Measurements from ENCODE around the gene THRB.

The THRB gene

GRCh38 chr3:24494618-24495325 lies at the start of gene THRB:
THRB (minus strand) TSS chr3:24494850.
- no peak for DNase-seq (ENCODE audit: low read depth)

GRCh38 chr3:24541935-24542334 lies 47.3 kb upstream of the THRB start:
- no peak for DNase-seq (ENCODE audit: low read depth)

GRCh38 chr3:24540821-24541220 lies 46.2 kb upstream of the THRB start:
- no peak for DNase-seq (ENCODE audit: low read depth)

- DNase-seq (ENCODE audit: low read depth): no peak
These were observed 45.0 kb upstream of the THRB start for GRCh38 chr3:24539699-24540098.

GRCh38 chr3:24538891-24539290 lies 44.2 kb upstream of the THRB start:
- DNase-seq (ENCODE audit: low read depth): no peak

- DNase-seq (ENCODE audit: low read depth): no peak
These were observed 39.0 kb upstream of the THRB start for GRCh38 chr3:24533561-24534193.

GRCh38 chr3:24530471-24530870 lies 35.8 kb upstream of the THRB start:
- DNase-seq (ENCODE audit: low read depth): no peak

- no peak for DNase-seq (ENCODE audit: low read depth)
These were observed 34.6 kb upstream of the THRB start for GRCh38 chr3:24529210-24529609.

- DNase-seq (ENCODE audit: low read depth): no peak
These were observed 32.1 kb upstream of the THRB start for GRCh38 chr3:24526640-24527212.

- DNase-seq (ENCODE audit: low read depth): no peak
These were observed 30.9 kb upstream of the THRB start for GRCh38 chr3:24525557-24525956.

GRCh38 chr3:24525022-24525421 lies 30.4 kb upstream of the THRB start:
- no peak for DNase-seq (ENCODE audit: low read depth)

- DNase-seq (ENCODE audit: low read depth): no peak
These were observed 29.5 kb upstream of the THRB start for GRCh38 chr3:24523988-24524727.

GRCh38 chr3:24523215-24523614 lies 28.6 kb upstream of the THRB start:
- no peak for DNase-seq (ENCODE audit: low read depth)

- no peak for DNase-seq (ENCODE audit: low read depth)
These were observed 27.5 kb upstream of the THRB start for GRCh38 chr3:24522146-24522579.

- DNase-seq (ENCODE audit: low read depth): no peak
These were observed 26.9 kb upstream of the THRB start for GRCh38 chr3:24521420-24522145.

- no peak for DNase-seq (ENCODE audit: low read depth)
These were observed 26.3 kb upstream of the THRB start for GRCh38 chr3:24520976-24521419.

- DNase-seq (ENCODE audit: low read depth): no peak
These were observed 25.4 kb upstream of the THRB start for GRCh38 chr3:24520101-24520495.

GRCh38 chr3:24519368-24520100 lies 24.9 kb upstream of the THRB start:
- DNase-seq (ENCODE audit: low read depth): no peak

- no peak for DNase-seq (ENCODE audit: low read depth)
These were observed 24.3 kb upstream of the THRB start for GRCh38 chr3:24518990-24519367.

- no peak for DNase-seq (ENCODE audit: low read depth)
These were observed 19.5 kb upstream of the THRB start for GRCh38 chr3:24514119-24514518.

GRCh38 chr3:24513463-24513862 lies 18.8 kb upstream of the THRB start:
- DNase-seq (ENCODE audit: low read depth): no peak

Measured in stromal cell of bone marrow (primary cell).